Urinary bladder (tissue), 4 donors: ENCODE results near the gene MED13L. TPM values are rescaled to one million over a fixed set of nuclear protein-coding genes. Genes with fewer than 3 reads are reported as not detected.

ENCODE experiments used
- DNase-seq: peaks from one replicate; pipeline ENCODE4 v3.0.0-alpha.2; 2015; ENCODE audit errors: extremely low spot score
- H3K27ac ChIP-seq: one replicate; pipeline ENCODE4 v1.5.1; 2013; ENCODE audit warnings: low read depth, mild to moderate bottlenecking, moderate library complexity
- H3K36me3 ChIP-seq: one replicate; pipeline ENCODE4 v1.6.1; 2013; ENCODE audit warnings: mild to moderate bottlenecking, moderate library complexity; ENCODE audit not compliant: insufficient read depth
- H3K4me1 ChIP-seq: one replicate; pipeline ENCODE4 v1.6.1; 2013; ENCODE audit warnings: mild to moderate bottlenecking, moderate library complexity; ENCODE audit not compliant: insufficient read depth
- H3K4me3 ChIP-seq: one replicate; pipeline ENCODE4 v1.5.1; 2013; ENCODE audit warnings: low read depth, low read length
- WGBS: extraction: QIAGEN DNeasy Blood & Tissue Kit; methylation state at CpG from one replicate; pipeline ENCODE4 v1.1.7; 2013; 5-methylcytosine and 5-hydroxymethylcytosine counted together
- polyA plus RNA-seq: library from polyadenylated mRNA; stranded (reverse); fragments of 200-250 nt; gene quantifications from one replicate; pipeline ENCODE4 v1.2.3, GENCODE V29; 2013
- small RNA-seq: library from RNA; depleted of rRNA; stranded (forward); fragments of <200 nt; gene quantifications from one replicate; pipeline ENCODE3, GENCODE V24; 2014
- total RNA-seq: library from RNA; depleted of rRNA; stranded (reverse); fragments of >200 nt; gene quantifications from one replicate; pipeline ENCODE4 v1.2.3, GENCODE V29; 2014
- donor health status: healthy with polysubstance abuse.
- donor health status: healthy.

Gene MED13L
- total and polyA plus RNA-seq, 2 donors, result 41.4 to 273 TPM

DNA sequence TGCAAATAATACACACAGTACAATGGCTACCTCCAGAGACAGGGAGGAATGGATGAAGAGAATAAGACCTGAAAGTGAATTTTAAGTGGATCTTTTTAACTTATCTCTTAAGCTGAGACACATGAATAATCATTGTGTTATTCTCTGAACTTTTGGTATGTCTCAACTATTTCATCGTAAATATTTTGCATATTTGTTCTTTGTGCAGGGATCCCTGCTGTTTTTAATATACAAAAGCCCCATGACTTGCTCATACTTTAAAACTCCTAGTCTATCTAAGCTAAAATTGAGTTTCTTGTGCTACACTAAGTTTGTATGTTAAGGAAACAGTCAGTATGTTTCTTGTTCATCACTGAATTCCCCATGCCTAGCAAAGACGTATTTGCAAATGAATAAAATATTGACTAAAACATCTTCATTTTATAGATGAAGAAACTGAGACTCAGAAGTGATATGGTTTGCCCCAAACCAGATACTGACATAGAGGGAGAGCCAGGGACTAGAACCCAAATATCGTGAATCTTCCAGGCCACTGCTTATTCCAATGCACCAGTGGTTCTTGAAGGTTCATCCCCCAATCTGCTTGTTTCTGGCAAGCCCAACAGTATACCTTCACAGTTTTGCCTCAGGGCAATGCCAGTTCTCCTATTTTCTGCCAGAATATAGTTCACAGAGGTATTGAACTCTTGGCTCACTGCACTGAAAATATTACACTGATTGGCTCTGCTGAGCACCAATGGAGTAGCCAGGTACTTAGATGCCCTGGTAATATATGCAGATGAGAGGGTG is 356.9 kb downstream of the MED13L start:
- no peak overlapping the region for H3K27ac ChIP-seq
- 69% methylated on average over 3 of the region's 3 CpGs for WGBS

GRCh38 chr12:115918763-115919162 is 358.7 kb downstream of the MED13L start:
- no peak overlapping the region for H3K4me3 ChIP-seq
- 65% methylated on average over 7 of the region's 7 CpGs for WGBS
- no peak for DNase-seq
- H3K36me3 ChIP-seq, result no peaks in the 10 kb centered on the region
- no peak overlapping the region for H3K27ac ChIP-seq
- H3K4me1 ChIP-seq, result peaks cover 2% of the 10 kb centered on the region

More for the DNA sequence above, 356.9 kb downstream of the MED13L start:
- Histone ChIP-seq H3K36me3 (no peaks in the 10 kb centered on the region), H3K4me3 (no peak overlapping the region), H3K4me1 (peaks cover 2% of the 10 kb centered on the region)
- no peak for DNase-seq

- peaks cover 2% of the 10 kb centered on the region for H3K4me1 ChIP-seq
- H3K4me3 ChIP-seq, result no peak overlapping the region
- H3K27ac ChIP-seq, result no peak overlapping the region
- H3K36me3 ChIP-seq, result no peaks in the 10 kb centered on the region
- WGBS, result 9% methylated on average over 57 of the region's 57 CpGs
- peak; percentile 10 for DNase-seq
Observed at GRCh38 chr12:115916910-115917668, 360.4 kb downstream of the MED13L start.

DNA sequence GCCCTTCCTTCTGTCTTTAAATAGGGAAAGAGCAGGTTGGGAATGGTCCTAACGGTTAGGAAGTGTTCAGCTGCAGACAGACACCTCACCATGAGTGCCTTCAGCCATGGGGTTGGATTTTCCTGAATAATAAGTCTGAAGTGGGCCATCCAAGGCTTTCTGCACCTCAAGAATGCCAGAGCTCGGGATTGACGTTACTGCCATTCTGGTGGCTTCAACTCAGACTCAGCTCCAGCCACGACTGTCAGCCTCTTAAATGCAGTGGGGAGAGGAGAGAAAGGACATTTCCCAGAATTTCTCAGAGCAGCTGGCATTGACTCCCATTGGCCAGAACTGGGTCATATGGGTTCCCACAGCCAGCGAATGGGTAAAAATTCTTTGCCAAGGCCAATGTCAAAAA is 363.4 kb downstream of the MED13L start:
- H3K4me1 ChIP-seq, result peaks cover 2% of the 10 kb centered on the region
- H3K36me3 ChIP-seq, result no peaks in the 10 kb centered on the region
- no peak overlapping the region for H3K27ac ChIP-seq
- no peak overlapping the region for H3K4me3 ChIP-seq
- 84% methylated on average over 5 of the region's 5 CpGs for WGBS
- no peak for DNase-seq

GRCh38 chr12:115912440-115912839 is 365.1 kb downstream of the MED13L start:
- Histone ChIP-seq H3K4me3 (no peak overlapping the region), H3K36me3 (no peaks in the 10 kb centered on the region), H3K27ac (no peak overlapping the region), H3K4me1 (peaks cover 2% of the 10 kb centered on the region)
- WGBS, result 87% methylated on average over 1 of the region's 1 CpG
- no peak for DNase-seq

- Histone ChIP-seq H3K4me3 (no peak overlapping the region), H3K36me3 (no peaks in the 10 kb centered on the region), H3K4me1 (no peaks in the 10 kb centered on the region), H3K27ac (no peak overlapping the region)
- no peak for DNase-seq
- WGBS, result 94% methylated on average over 1 of the region's 1 CpG
Observed at GRCh38 chr12:115911360-115911759, 366.1 kb downstream of the MED13L start.

GRCh38 chr12:115910057-115910456 is 367.4 kb downstream of the MED13L start:
- no peak overlapping the region for H3K27ac ChIP-seq
- no peaks in the 10 kb centered on the region for H3K36me3 ChIP-seq
- H3K4me3 ChIP-seq, result no peak overlapping the region
- H3K4me1 ChIP-seq, result no peaks in the 10 kb centered on the region
- DNase-seq, result no peak
- 57% methylated on average over 5 of the region's 5 CpGs for WGBS

Small RNA genes within 50 kb of the gene (small RNA-seq; reads per million reads assigned to genes)
- gene MIR620 (not detected), gene RNU6-1188P (not detected), gene SNRPGP18 (not detected)
